Measurements from ENCODE around the gene C17orf100.
"Not testable (repeated sequence)": the region's sequence is repeated elsewhere in the genome, so short reads cannot be mapped to it uniquely, and the experiment has no call there.

Gene C17orf100

GRCh38 chr17:6669479-6670212 is 18.1 kb downstream of the C17orf100 start:
- no peak for DNase-seq

GRCh38 chr17:6670571-6670970 is 19.0 kb downstream of the C17orf100 start:
- DNase-seq: no peak

GRCh38 chr17:6670999-6671398 is 19.4 kb downstream of the C17orf100 start:
- no peak for DNase-seq

- no peak for DNase-seq
Observed at GRCh38 chr17:6671431-6671830, 19.9 kb downstream of the C17orf100 start.

- DNase-seq: no peak
Observed at GRCh38 chr17:6674586-6674985, 23.0 kb downstream of the C17orf100 start.

GRCh38 chr17:6675201-6675825 is 23.8 kb downstream of the C17orf100 start:
- DNase-seq: no peak

GRCh38 chr17:6676802-6677157 is 25.2 kb downstream of the C17orf100 start:
- DNase-seq: no peak

- DNase-seq: no peak
Observed at GRCh38 chr17:6677158-6677831, 25.7 kb downstream of the C17orf100 start.

- no peak for DNase-seq
Observed at GRCh38 chr17:6677946-6678345, 26.4 kb downstream of the C17orf100 start.

- no peak for DNase-seq
Observed at GRCh38 chr17:6679241-6679640, 27.7 kb downstream of the C17orf100 start.

GRCh38 chr17:6681176-6681575 is 29.6 kb downstream of the C17orf100 start:
- no peak for DNase-seq

GRCh38 chr17:6681671-6682070 is 30.1 kb downstream of the C17orf100 start:
- no peak for DNase-seq

- DNase-seq: no peak
Observed at GRCh38 chr17:6682339-6682738, 30.8 kb downstream of the C17orf100 start.

GRCh38 chr17:6683081-6683684 is 31.6 kb downstream of the C17orf100 start:
- no peak for DNase-seq

- no peak for DNase-seq
Observed at GRCh38 chr17:6683730-6684459, 32.3 kb downstream of the C17orf100 start.

GRCh38 chr17:6684460-6684783 is 32.9 kb downstream of the C17orf100 start:
- DNase-seq: no peak

- DNase-seq: no peak
Observed at GRCh38 chr17:6684881-6685767, 33.6 kb downstream of the C17orf100 start.

- no peak for DNase-seq
Observed at GRCh38 chr17:6686026-6686425, 34.5 kb downstream of the C17orf100 start.

- no peak for DNase-seq
Observed at GRCh38 chr17:6688944-6689343, 37.4 kb downstream of the C17orf100 start.

GRCh38 chr17:6690641-6691040 is 39.1 kb downstream of the C17orf100 start:
- DNase-seq: no peak

- DNase-seq: no peak
Observed at GRCh38 chr17:6691546-6691945, 40.0 kb downstream of the C17orf100 start.

GRCh38 chr17:6691958-6692357 is 40.4 kb downstream of the C17orf100 start:
- DNase-seq: not testable (repeated sequence)

All from inflammatory macrophage treated with lipopolysaccharide for 4 hours (primary cell).